ENCODE results near the gene PTPRT.

PTPRT gene

DNA sequence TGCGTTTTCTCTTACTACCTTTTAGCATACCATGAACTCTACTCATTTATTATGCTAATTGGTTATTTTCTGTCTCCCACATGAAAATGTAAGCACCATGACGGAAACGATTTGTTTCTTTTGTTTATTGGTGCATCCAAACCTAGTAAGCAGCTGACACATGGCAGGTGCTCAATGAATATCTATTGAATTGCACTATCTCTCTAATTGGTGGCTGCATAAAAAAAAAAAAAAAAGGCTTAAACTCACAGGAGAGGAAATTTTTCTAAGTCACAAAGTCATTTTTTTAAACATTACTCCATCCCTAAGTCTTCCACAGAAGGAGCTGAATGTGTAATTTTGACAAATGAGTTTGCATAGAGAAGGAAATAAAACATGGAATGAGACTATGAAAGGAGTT is 608.4 kb downstream of the PTPRT start:
- no peak overlapping the region for H3K27ac ChIP-seq
- H3K4me3 ChIP-seq (ENCODE audit: low read depth in 1 of 2, low read length in 1 of 2), result no peak overlapping the region
- no peaks in the 10 kb centered on the region for H3K4me1 ChIP-seq (ENCODE audit: control insufficient read depth in 1 of 2, insufficient read depth in 1 of 2, low read depth in 1 of 2, low read length in 1 of 2)
- H3K36me3 ChIP-seq, result no peaks in the 10 kb centered on the region
- TF ChIP-seq, protein P1, sequence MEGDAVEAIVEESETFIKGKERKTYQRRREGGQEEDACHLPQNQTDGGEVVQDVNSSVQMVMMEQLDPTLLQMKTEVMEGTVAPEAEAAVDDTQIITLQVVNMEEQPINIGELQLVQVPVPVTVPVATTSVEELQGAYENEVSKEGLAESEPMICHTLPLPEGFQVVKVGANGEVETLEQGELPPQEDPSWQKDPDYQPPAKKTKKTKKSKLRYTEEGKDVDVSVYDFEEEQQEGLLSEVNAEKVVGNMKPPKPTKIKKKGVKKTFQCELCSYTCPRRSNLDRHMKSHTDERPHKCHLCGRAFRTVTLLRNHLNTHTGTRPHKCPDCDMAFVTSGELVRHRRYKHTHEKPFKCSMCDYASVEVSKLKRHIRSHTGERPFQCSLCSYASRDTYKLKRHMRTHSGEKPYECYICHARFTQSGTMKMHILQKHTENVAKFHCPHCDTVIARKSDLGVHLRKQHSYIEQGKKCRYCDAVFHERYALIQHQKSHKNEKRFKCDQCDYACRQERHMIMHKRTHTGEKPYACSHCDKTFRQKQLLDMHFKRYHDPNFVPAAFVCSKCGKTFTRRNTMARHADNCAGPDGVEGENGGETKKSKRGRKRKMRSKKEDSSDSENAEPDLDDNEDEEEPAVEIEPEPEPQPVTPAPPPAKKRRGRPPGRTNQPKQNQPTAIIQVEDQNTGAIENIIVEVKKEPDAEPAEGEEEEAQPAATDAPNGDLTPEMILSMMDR (IDR thresholded peaks at IDR 0.05), result no peak
- H3K9me3 ChIP-seq, result no peaks in the 10 kb centered on the region
- no peaks in the 10 kb centered on the region for H3K27me3 ChIP-seq

DNA sequence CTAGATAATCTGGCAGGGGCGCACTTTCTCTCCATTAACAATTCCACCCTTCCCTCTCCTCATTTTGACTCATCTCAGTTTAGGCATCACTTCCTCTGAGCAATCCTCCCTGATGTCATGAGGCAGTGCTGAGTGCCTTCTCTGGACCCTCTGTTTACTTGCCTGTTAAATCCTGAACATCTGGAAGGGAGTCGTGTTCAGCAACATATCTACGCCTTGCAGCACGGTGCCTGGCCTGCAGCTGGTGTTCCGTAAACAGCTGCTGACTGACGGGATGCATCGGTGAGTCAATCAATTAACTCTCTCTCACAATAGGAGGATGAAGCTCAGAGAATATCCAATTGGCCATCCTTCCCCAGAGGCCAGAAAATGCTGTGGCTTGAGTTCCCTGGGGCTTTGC is 613.5 kb downstream of the PTPRT start:
- Histone ChIP-seq H3K27ac (no peak overlapping the region), H3K27me3 (no peaks in the 10 kb centered on the region), H3K4me1 (ENCODE audit: control insufficient read depth in 1 of 2, insufficient read depth in 1 of 2, low read depth in 1 of 2, low read length in 1 of 2) (no peaks in the 10 kb centered on the region), H3K4me3 (ENCODE audit: low read depth in 1 of 2, low read length in 1 of 2) (no peak overlapping the region), H3K9me3 (no peaks in the 10 kb centered on the region), H3K36me3 (no peaks in the 10 kb centered on the region)
- TF ChIP-seq, protein P1 (IDR thresholded peaks at IDR 0.05), result no peak

DNA sequence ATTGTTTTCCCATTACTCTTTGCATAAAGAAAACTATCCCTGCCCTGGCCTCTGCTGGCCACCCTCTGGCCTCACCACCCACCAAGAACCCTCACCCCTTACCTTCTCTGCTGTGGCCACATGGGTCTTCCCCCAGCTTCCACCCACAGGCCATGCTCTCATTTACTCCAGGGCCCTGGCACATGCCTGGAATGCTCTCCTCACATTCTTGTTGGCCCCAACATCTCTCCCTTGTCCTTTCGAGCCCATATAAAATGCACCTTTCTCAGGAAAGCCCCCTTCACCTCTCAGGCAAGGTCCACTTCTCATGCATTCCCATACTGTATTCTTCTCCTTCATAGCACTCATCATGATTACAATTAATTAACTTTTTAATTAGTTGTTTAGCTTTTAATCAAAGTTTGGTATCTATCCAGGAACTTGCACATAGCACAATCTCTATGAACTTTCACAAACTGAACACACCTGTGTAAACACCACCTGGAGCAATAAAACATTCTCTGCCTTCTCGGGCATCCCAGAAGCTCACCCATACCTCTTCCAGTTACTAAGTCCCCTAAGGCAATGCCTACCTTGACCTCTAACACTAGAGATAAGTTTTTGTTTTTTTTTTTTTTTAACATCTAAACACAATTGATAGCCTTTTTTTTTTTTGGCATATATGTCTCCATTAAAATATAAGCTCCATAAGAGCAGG is 617.2 kb downstream of the PTPRT start:
- TF ChIP-seq, protein P1 (IDR thresholded peaks at IDR 0.05), result no peak
- no peaks in the 10 kb centered on the region for H3K36me3 ChIP-seq
- H3K27me3 ChIP-seq, result no peaks in the 10 kb centered on the region
- H3K27ac ChIP-seq, result no peak overlapping the region
- no peaks in the 10 kb centered on the region for H3K4me1 ChIP-seq (ENCODE audit: control insufficient read depth in 1 of 2, insufficient read depth in 1 of 2, low read depth in 1 of 2, low read length in 1 of 2)
- no peak overlapping the region for H3K4me3 ChIP-seq (ENCODE audit: low read depth in 1 of 2, low read length in 1 of 2)
- H3K9me3 ChIP-seq, result no peaks in the 10 kb centered on the region

DNA sequence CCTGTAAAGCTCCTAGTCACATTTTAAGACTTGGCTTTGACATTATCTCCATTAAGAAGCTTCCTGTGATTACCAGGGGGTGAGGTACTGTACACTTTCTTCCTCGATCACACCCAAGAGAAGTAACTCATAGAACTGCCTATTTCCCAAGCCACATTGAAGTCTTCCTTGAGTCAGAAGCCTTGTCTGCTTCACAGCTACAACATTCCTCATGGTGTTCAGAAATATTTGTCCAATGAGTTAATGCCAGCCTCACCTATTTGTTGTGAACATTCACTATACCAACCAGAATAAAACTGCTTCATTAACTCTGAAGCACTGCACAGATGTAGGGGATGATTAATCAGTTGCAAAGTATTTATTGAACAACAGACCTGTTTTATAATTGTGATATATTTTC is 622.3 kb downstream of the PTPRT start:
- Histone ChIP-seq H3K4me3 (ENCODE audit: low read depth in 1 of 2, low read length in 1 of 2) (no peak overlapping the region), H3K27me3 (no peaks in the 10 kb centered on the region), H3K9me3 (no peaks in the 10 kb centered on the region), H3K27ac (no peak overlapping the region), H3K4me1 (ENCODE audit: control insufficient read depth in 1 of 2, insufficient read depth in 1 of 2, low read depth in 1 of 2, low read length in 1 of 2) (no peaks in the 10 kb centered on the region), H3K36me3 (no peaks in the 10 kb centered on the region)
- TF ChIP-seq, protein P1 (IDR thresholded peaks at IDR 0.05), result no peak

DNA sequence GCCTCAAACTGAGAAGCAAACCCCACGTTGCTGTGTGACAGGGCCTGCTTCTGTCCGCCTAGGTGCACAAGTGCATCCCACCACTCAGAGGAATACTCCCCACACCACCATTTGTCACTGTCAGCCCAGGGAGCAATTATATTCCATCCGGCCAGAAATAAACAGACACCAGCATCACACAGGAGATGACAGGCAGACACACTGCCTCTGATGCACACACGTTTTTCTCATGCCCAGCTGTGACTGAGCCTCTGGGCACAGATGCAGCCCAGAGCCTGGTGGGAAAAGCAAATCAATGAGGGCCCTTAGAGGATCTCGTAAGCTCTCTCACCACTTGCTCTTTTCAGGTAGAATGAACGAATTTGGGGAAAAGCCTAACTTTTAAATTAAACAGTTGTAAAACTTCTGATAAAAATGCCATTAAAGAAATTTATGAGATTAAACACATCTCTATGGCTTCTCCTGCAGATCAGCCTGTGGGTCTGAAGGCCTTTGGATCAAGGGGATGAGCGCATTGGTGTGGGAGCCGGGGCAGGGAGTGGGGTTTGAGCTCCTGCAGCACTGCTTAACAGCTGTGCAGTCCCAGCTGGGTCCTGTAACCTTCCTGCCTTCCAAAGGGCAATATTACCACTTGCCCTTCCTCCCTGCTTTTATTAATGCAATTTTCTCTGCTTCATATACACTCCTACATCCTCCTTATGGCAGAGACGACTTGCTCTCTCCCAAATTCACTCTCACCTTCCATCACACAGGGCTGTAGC is 624.3 kb downstream of the PTPRT start:
- TF ChIP-seq, protein P1 (IDR thresholded peaks at IDR 0.05), result no peak
- H3K36me3 ChIP-seq, result no peaks in the 10 kb centered on the region
- no peaks in the 10 kb centered on the region for H3K27me3 ChIP-seq
- H3K27ac ChIP-seq, result no peak overlapping the region
- H3K4me1 ChIP-seq (ENCODE audit: control insufficient read depth in 1 of 2, insufficient read depth in 1 of 2, low read depth in 1 of 2, low read length in 1 of 2), result no peaks in the 10 kb centered on the region
- no peak overlapping the region for H3K4me3 ChIP-seq (ENCODE audit: low read depth in 1 of 2, low read length in 1 of 2)
- no peaks in the 10 kb centered on the region for H3K9me3 ChIP-seq

All from neutrophil (primary cell).